ENCODE results near the gene SH3BP2.
"Not testable (repeated sequence)": the region's sequence is repeated elsewhere in the genome, so short reads cannot be mapped to it uniquely, and the experiment has no call there.

The SH3BP2 gene

GRCh38 chr4:2768921-2769336 is 24.0 kb upstream of the SH3BP2 start:
- Mint-ChIP-seq H3K4me1 (peaks cover 9% of the 10 kb centered on the region), H3K9me3 (no peaks in the 10 kb centered on the region), H3K27me3 (no peaks in the 10 kb centered on the region), H3K27ac (ENCODE audit: low read depth) (no peak overlapping the region), H3K36me3 (ENCODE audit: insufficient read depth) (no peaks in the 10 kb centered on the region), H3K4me3 (no peak overlapping the region)
- ATAC-seq (replicated peaks; ENCODE audit: extremely low read depth, poor library complexity, severe bottlenecking) = no peak
- no peak for DNase-seq (ENCODE audit: low spot score in 2 of 2)

GRCh38 chr4:2771264-2771663 is 21.6 kb upstream of the SH3BP2 start:
- Mint-ChIP-seq H3K9me3 (no peaks in the 10 kb centered on the region), H3K27ac (ENCODE audit: low read depth) (no peak overlapping the region), H3K4me3 (no peak overlapping the region), H3K36me3 (ENCODE audit: insufficient read depth) (no peaks in the 10 kb centered on the region), H3K4me1 (peaks cover 9% of the 10 kb centered on the region), H3K27me3 (no peaks in the 10 kb centered on the region)
- ATAC-seq (replicated peaks; ENCODE audit: extremely low read depth, poor library complexity, severe bottlenecking) = no peak
- no peak for DNase-seq (ENCODE audit: low spot score in 2 of 2)

GRCh38 chr4:2780643-2781042 is 12.2 kb upstream of the SH3BP2 start:
- not testable (repeated sequence) for H3K4me1 Mint-ChIP-seq; H3K27ac Mint-ChIP-seq (ENCODE audit: low read depth); ATAC-seq (replicated peaks; ENCODE audit: extremely low read depth, poor library complexity, severe bottlenecking); H3K9me3 Mint-ChIP-seq; DNase-seq (ENCODE audit: low spot score in 2 of 2); H3K4me3 Mint-ChIP-seq; H3K27me3 Mint-ChIP-seq; H3K36me3 Mint-ChIP-seq (ENCODE audit: insufficient read depth)

GRCh38 chr4:2781911-2782310 is 11.0 kb upstream of the SH3BP2 start:
- H3K27ac Mint-ChIP-seq (ENCODE audit: low read depth) = no peak overlapping the region
- H3K4me1 Mint-ChIP-seq = peaks cover 13% of the 10 kb centered on the region
- no peak overlapping the region for H3K4me3 Mint-ChIP-seq
- no peak for DNase-seq (ENCODE audit: low spot score in 2 of 2)
- H3K27me3 Mint-ChIP-seq = no peaks in the 10 kb centered on the region
- peaks cover 2% of the 10 kb centered on the region for H3K36me3 Mint-ChIP-seq (ENCODE audit: insufficient read depth)
- ATAC-seq (replicated peaks; ENCODE audit: extremely low read depth, poor library complexity, severe bottlenecking) = no peak
- H3K9me3 Mint-ChIP-seq = peaks cover 9% of the 10 kb centered on the region

GRCh38 chr4:2783790-2784189 is 9.1 kb upstream of the SH3BP2 start:
- peaks cover 2% of the 10 kb centered on the region for H3K36me3 Mint-ChIP-seq (ENCODE audit: insufficient read depth)
- DNase-seq (ENCODE audit: low spot score in 2 of 2) (no peak), ATAC-seq (replicated peaks; ENCODE audit: extremely low read depth, poor library complexity, severe bottlenecking) (no peak)
- H3K27me3 Mint-ChIP-seq = no peaks in the 10 kb centered on the region
- H3K27ac Mint-ChIP-seq (ENCODE audit: low read depth) = no peak overlapping the region
- H3K4me1 Mint-ChIP-seq = peaks cover 29% of the 10 kb centered on the region
- no peak overlapping the region for H3K4me3 Mint-ChIP-seq
- H3K9me3 Mint-ChIP-seq = peaks cover 9% of the 10 kb centered on the region

GRCh38 chr4:2785613-2786012 is 7.3 kb upstream of the SH3BP2 start:
- peak overlapping the region; percentile 82 for H3K27ac Mint-ChIP-seq (ENCODE audit: low read depth)
- peaks cover 38% of the 10 kb centered on the region for H3K4me1 Mint-ChIP-seq
- H3K4me3 Mint-ChIP-seq = no peak overlapping the region
- DNase-seq (ENCODE audit: low spot score in 2 of 2) = no peak
- H3K9me3 Mint-ChIP-seq = peaks cover 9% of the 10 kb centered on the region
- H3K36me3 Mint-ChIP-seq (ENCODE audit: insufficient read depth) = peaks cover 2% of the 10 kb centered on the region
- no peaks in the 10 kb centered on the region for H3K27me3 Mint-ChIP-seq
- ATAC-seq (replicated peaks; ENCODE audit: extremely low read depth, poor library complexity, severe bottlenecking) = peak; percentile 22

GRCh38 chr4:2786152-2786671 is 6.7 kb upstream of the SH3BP2 start:
- Mint-ChIP-seq H3K4me1 (peaks cover 41% of the 10 kb centered on the region), H3K4me3 (peak overlapping the region; percentile 60), H3K9me3 (peaks cover 9% of the 10 kb centered on the region), H3K27me3 (no peaks in the 10 kb centered on the region), H3K36me3 (ENCODE audit: insufficient read depth) (peaks cover 2% of the 10 kb centered on the region), H3K27ac (ENCODE audit: low read depth) (peak overlapping the region; percentile 82)
- peak; percentile 64 for ATAC-seq (replicated peaks; ENCODE audit: extremely low read depth, poor library complexity, severe bottlenecking)
- DNase-seq (ENCODE audit: low spot score in 2 of 2) = peak in 1 of 2 donors; percentile 38

- H3K36me3 Mint-ChIP-seq (ENCODE audit: insufficient read depth) = peaks cover 2% of the 10 kb centered on the region
- peak overlapping the region; percentile 82 for H3K27ac Mint-ChIP-seq (ENCODE audit: low read depth)
- H3K4me1 Mint-ChIP-seq = peaks cover 47% of the 10 kb centered on the region
- H3K27me3 Mint-ChIP-seq = no peaks in the 10 kb centered on the region
- peak; percentile 4 for ATAC-seq (replicated peaks; ENCODE audit: extremely low read depth, poor library complexity, severe bottlenecking)
- H3K4me3 Mint-ChIP-seq = peak overlapping the region; percentile 60
- peaks cover 9% of the 10 kb centered on the region for H3K9me3 Mint-ChIP-seq
- no peak for DNase-seq (ENCODE audit: low spot score in 2 of 2)
Measured at GRCh38 chr4:2786794-2787229, 6.1 kb upstream of the SH3BP2 start.

GRCh38 chr4:2787230-2788100 is 5.4 kb upstream of the SH3BP2 start:
- H3K27ac Mint-ChIP-seq (ENCODE audit: low read depth) = peak overlapping the region; percentile 82
- peaks cover 9% of the 10 kb centered on the region for H3K9me3 Mint-ChIP-seq
- peak in 1 of 2 donors; percentile 37 for DNase-seq (ENCODE audit: low spot score in 2 of 2)
- peak overlapping the region; percentile 60 for H3K4me3 Mint-ChIP-seq
- ATAC-seq (replicated peaks; ENCODE audit: extremely low read depth, poor library complexity, severe bottlenecking) = peak; percentile 74
- H3K27me3 Mint-ChIP-seq = no peaks in the 10 kb centered on the region
- peaks cover 53% of the 10 kb centered on the region for H3K4me1 Mint-ChIP-seq
- peaks cover 2% of the 10 kb centered on the region for H3K36me3 Mint-ChIP-seq (ENCODE audit: insufficient read depth)

- Mint-ChIP-seq H3K36me3 (ENCODE audit: insufficient read depth) (peaks cover 2% of the 10 kb centered on the region), H3K27ac (ENCODE audit: low read depth) (peak overlapping the region; percentile 82), H3K4me3 (peak overlapping the region; percentile 60), H3K4me1 (peaks cover 53% of the 10 kb centered on the region), H3K9me3 (peaks cover 9% of the 10 kb centered on the region), H3K27me3 (no peaks in the 10 kb centered on the region)
- ATAC-seq (replicated peaks; ENCODE audit: extremely low read depth, poor library complexity, severe bottlenecking) (no peak), DNase-seq (ENCODE audit: low spot score in 2 of 2) (no peak)
Measured at GRCh38 chr4:2788101-2788500, 4.8 kb upstream of the SH3BP2 start.

GRCh38 chr4:2788532-2789103 is 4.3 kb upstream of the SH3BP2 start:
- Mint-ChIP-seq H3K9me3 (peaks cover 5% of the 10 kb centered on the region), H3K27ac (ENCODE audit: low read depth) (peak overlapping the region; percentile 82), H3K4me1 (peaks cover 53% of the 10 kb centered on the region), H3K36me3 (ENCODE audit: insufficient read depth) (peaks cover 2% of the 10 kb centered on the region), H3K27me3 (no peaks in the 10 kb centered on the region), H3K4me3 (no peak overlapping the region)
- no peak for DNase-seq (ENCODE audit: low spot score in 2 of 2)
- no peak for ATAC-seq (replicated peaks; ENCODE audit: extremely low read depth, poor library complexity, severe bottlenecking)

GRCh38 chr4:2789351-2789750 is 3.5 kb upstream of the SH3BP2 start:
- ATAC-seq (replicated peaks; ENCODE audit: extremely low read depth, poor library complexity, severe bottlenecking) = no peak
- DNase-seq (ENCODE audit: low spot score in 2 of 2) = no peak
- Mint-ChIP-seq H3K27me3 (no peaks in the 10 kb centered on the region), H3K9me3 (no peaks in the 10 kb centered on the region), H3K4me1 (peaks cover 56% of the 10 kb centered on the region), H3K36me3 (ENCODE audit: insufficient read depth) (peaks cover 2% of the 10 kb centered on the region), H3K4me3 (peak overlapping the region; percentile 13), H3K27ac (ENCODE audit: low read depth) (peak overlapping the region; percentile 22)
